ENCODE data around the gene STX1B.
"Not testable (repeated sequence)": the region's sequence is repeated elsewhere in the genome, so short reads cannot be mapped to it uniquely, and the experiment has no call there.

The STX1B gene

DNA sequence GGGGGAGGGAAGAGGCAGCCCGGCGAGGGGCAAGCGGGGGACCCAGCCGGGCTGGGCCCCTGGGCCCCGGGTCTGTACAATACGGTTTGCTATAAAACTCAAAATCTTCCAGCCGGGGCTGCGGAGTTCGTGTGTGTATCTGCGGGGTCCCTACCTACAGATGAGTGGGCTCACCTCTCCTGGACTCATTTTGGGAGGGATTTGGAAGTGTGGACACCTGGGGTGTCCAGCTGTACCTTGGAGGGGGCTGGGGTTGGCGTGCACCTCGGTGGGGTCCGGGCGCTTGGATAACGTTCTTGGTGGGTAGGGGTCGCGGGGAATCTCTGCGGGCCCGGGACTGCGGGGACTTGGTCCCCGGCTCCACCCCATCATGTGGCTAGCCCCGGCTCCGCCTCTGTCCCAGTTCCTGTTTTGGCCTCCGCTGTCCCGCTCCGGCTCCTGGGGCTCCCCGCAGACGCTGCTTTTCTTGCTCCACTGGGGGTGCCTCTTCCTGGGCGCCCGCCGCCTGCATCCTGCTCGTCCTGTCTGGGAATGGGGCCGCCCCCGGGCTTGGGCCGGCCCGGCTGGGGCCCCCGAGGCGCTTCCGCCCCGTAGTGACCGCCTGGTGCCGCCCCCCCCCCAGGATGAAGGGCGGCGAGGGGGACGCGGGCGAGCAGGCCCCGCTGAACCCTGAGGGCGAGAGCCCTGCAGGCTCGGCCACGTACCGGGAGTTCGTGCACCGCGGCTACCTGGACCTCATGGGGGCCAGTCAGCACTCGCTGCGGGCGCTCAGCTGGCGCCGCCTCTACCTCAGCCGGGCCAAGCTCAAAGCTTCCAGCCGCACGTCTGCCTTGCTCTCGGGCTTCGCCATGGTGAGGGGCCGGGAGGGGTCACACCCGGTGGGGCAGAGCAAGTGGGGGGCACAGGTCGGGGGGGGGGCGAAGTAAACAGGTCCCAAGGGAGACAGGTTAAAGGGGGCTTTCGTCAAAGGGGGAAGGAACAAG, 61.5 kb downstream of the STX1B start, which contains the start of gene ORAI3:
Gene ORAI3 (plus strand): TSS at position 402 of the 983 bp plus-strand sequence. CDS start 222 bp downstream, at position 624.
- peak; percentile 44 for DNase-seq

DNA sequence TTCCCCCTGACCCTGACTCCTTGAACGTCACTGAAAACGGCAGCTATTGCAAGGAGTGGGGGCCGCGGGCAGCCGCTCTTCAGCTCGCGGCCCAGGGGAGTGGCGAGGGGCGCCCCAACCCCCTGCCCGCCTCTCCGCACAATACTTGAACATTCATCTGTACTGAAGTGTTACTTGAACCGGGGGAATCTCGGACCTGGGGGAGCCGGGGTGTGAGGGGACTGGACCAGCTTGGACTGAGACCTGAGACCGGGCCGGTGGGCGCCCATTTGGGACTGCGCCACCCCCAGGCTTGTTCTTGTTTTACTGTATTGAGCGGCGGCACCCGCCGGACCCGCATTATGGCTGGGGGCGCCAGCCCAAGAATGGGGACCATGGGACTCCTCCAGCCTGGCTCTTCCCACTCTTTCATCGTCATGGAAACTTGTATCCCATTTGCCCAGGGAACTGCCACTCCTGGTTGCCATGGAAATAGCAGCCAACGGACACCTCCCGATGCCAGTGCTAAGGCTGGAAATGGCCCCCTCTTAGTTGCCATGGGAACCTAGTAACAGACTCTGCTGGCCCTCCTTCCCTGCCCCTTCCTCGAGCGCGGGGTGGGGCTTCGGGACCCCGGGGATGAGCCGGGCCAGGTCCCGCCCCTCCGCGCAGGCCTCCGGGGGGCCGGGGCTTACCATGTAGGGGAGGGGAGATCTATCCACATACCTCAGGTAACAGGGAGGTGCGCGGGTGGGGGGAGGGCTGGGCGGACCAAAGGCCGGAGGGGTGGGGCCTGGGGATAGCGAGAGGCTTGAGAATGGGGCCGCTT, 62.4 kb downstream of the STX1B start:
- no peak for DNase-seq

DNA sequence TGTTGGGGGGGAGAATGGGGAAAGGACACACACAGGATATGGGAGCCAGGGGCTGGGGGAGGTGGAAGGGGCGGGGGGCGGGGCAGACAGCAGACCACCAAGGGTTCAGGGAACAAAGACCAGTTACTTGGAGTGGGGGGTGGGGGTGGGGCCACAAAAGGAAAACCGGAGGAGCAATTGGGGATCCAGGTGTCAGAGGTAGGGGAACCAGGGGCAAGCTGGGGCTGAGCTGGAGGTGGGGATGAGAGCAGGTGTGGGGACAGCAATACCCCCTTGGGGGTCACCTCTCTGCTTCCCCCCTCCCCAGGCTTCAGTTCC, 62.9 kb downstream of the STX1B start:
- DNase-seq = no peak

GRCh38 chr16:30946671-30947540, 63.5 kb downstream of the STX1B start:
- DNase-seq = no peak

- DNase-seq = no peak
Measured at GRCh38 chr16:30944352-30944751, 66.1 kb downstream of the STX1B start.

GRCh38 chr16:30942426-30942806, 68.0 kb downstream of the STX1B start:
- no peak for DNase-seq

GRCh38 chr16:30941600-30942425, 68.6 kb downstream of the STX1B start:
- DNase-seq = peak; percentile 64

- DNase-seq = not testable (repeated sequence)
Measured at GRCh38 chr16:30939571-30939970, 70.9 kb downstream of the STX1B start.

All from activated CD8-positive, alpha-beta memory T cell treated with anti-CD3 and anti-CD28 coated beads, Interleukin-2, amount 50 U/mL, for 4 hours (primary cell).